Liver (tissue), 3 donors: ENCODE results near the gene GRM1.

Experiments used
- CTCF ChIP-seq: fragments of 150-350 bp; IDR thresholded peaks from 2 replicates; pipeline ENCODE4 v1.5.1; 2017; ENCODE audit warnings: improper control_type of control experiment, low read depth, low read length; ENCODE audit not compliant: missing input control
- GABPA ChIP-seq, 2 donors: IDR thresholded peaks in 1 of 2; conservative IDR thresholded peaks in 1 of 2; 2 replicates each; pipeline ENCODE4 v1.6.1; 2016; ENCODE audit warnings: antibody characterized with exemption in 2 of 2, mild to moderate bottlenecking in 1 of 2, moderate library complexity in 1 of 2
- JUND ChIP-seq, 2 donors: IDR thresholded peaks; 2 replicates each; pipeline ENCODE4 v1.6.1; 2016; ENCODE audit warnings: antibody characterized with exemption in 2 of 2
- RAD21 ChIP-seq, 2 donors: IDR thresholded peaks; 2 replicates each; pipeline ENCODE4 v1.6.1; 2016; ENCODE audit warnings: antibody characterized with exemption in 2 of 2, mild to moderate bottlenecking in 2 of 2
- REST ChIP-seq: IDR thresholded peaks from 2 replicates; pipeline ENCODE4 v1.6.1; 2016; ENCODE audit warnings: antibody characterized with exemption, mild to moderate bottlenecking
- donor health status: healthy.
- donor health status: healthy.

- TF ChIP-seq CTCF (no peak), REST (no peak), JUND (IDR thresholded peaks at IDR 0.05) (no peak), GABPA (IDR thresholded peaks at IDR 0.05 in 1 of 2, conservative IDR thresholded peaks at IDR 0.05 in 1 of 2) (no peak), RAD21 (IDR thresholded peaks at IDR 0.05) (no peak)
Observed at GRCh38 chr6:146389740-146390139, 360.9 kb downstream of the GRM1 start.
